ENCODE measurements around the gene KRT80.

DNA sequence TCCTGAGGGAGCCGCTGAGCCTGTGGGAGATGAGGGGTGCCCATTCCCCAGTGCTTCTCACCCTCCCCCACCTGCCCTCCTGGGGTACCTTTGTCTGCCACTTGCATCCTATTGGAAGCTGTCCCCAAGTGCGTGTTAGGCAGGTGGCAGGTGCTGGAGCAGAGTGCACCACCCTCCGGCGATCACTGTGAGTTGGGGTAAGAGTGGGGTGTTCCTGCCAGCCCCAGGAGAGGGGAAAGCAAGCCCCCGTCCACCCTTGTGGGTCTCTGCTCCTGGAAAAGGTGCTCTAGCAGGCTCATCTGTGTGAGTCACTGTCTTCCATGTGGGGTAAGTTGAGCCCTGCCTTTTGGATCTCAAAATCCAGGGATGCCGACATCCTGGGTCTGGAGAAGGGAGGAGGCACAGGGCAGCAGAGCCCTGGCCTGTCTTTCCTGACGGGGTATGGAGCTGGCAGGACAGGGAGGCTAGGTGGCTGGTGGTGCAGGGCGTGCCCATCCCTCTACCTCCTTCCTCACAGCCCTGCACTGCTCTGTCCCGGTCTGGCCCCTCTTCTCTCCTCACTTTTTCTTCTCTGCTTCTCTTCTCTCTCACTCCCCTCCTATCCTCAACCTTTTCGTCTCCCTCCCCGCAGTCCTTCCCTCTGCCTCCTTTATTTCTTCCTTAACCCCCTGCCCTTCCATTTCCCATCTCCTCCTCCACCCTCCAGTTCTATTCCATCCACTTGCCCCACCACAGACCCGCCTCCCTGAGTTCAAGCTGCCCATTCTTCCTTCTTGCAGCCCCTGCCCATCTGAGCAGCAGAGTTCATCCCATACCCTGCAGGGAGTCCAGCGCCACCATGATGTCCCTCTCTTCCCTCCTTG lies 21.1 kb upstream of the KRT80 start:
- TF ChIP-seq, protein P1, sequence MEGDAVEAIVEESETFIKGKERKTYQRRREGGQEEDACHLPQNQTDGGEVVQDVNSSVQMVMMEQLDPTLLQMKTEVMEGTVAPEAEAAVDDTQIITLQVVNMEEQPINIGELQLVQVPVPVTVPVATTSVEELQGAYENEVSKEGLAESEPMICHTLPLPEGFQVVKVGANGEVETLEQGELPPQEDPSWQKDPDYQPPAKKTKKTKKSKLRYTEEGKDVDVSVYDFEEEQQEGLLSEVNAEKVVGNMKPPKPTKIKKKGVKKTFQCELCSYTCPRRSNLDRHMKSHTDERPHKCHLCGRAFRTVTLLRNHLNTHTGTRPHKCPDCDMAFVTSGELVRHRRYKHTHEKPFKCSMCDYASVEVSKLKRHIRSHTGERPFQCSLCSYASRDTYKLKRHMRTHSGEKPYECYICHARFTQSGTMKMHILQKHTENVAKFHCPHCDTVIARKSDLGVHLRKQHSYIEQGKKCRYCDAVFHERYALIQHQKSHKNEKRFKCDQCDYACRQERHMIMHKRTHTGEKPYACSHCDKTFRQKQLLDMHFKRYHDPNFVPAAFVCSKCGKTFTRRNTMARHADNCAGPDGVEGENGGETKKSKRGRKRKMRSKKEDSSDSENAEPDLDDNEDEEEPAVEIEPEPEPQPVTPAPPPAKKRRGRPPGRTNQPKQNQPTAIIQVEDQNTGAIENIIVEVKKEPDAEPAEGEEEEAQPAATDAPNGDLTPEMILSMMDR (IDR thresholded peaks at IDR 0.05): no peak
- no peak for TF ChIP-seq POLR2A (IDR thresholded peaks at IDR 0.05)

All from uterus (tissue), 2 donors.